Measurements from ENCODE around the gene TRIM67. TPM values are rescaled to one million over a fixed set of nuclear protein-coding genes. Genes with fewer than 3 reads are reported as not detected.

The TRIM67 gene
- polyA plus RNA-seq, 1 donor from 2014 or later, result 8.0 TPM

- Histone ChIP-seq H3K9ac (ENCODE audit: low read length) (no peak overlapping the region), H3K4me3 (ENCODE audit: low read length) (no peak overlapping the region), H3K27ac (ENCODE audit: low read length) (no peak overlapping the region), H3K36me3 (ENCODE audit: insufficient read depth, low read length) (no peaks in the 10 kb centered on the region), H3K9me2 (ENCODE audit: insufficient read depth, low read length) (no peaks in the 10 kb centered on the region), H3K27me3 (ENCODE audit: insufficient read depth, low read depth, low read length) (no peaks in the 10 kb centered on the region), H2AFZ (ENCODE audit: low read depth, low read length) (no peak overlapping the region), H3K9me3 (ENCODE audit: low read length) (no peaks in the 10 kb centered on the region), H3F3A (ENCODE audit: insufficient read depth, low read length, poor library complexity, severe bottlenecking) (no peaks in the 10 kb centered on the region), H4K20me1 (ENCODE audit: insufficient read depth) (no peaks in the 10 kb centered on the region), H3K79me2 (replicated peaks; ENCODE audit: insufficient read depth, low read length) (no peaks in the 10 kb centered on the region), H3K4me2 (ENCODE audit: low read length) (no peak overlapping the region)
- TF ChIP-seq MXI1 (conservative IDR thresholded peaks at IDR 0.05; ENCODE audit: poor library complexity, severe bottlenecking) (no peak), CTCF (IDR thresholded peaks at IDR 0.05; ENCODE audit: poor library complexity, severe bottlenecking) (no peak), RAD21 (conservative IDR thresholded peaks at IDR 0.05) (no peak), EZH2 (IDR thresholded peaks at IDR 0.05; ENCODE audit: borderline replicate concordance, insufficient read depth, low read length, poor library complexity, severe bottlenecking) (no peak), SMC3 (conservative IDR thresholded peaks at IDR 0.05; ENCODE audit: poor library complexity) (no peak), EP300 (conservative IDR thresholded peaks at IDR 0.05; ENCODE audit: poor library complexity, severe bottlenecking) (no peak), REST (IDR thresholded peaks at IDR 0.05; ENCODE audit: borderline replicate concordance) (no peak), POLR2AphosphoS5 (IDR thresholded peaks at IDR 0.05) (no peak), TAF1 (IDR thresholded peaks at IDR 0.05; ENCODE audit: low read depth) (no peak)
Measured at GRCh38 chr1:231226156-231226555, 64.3 kb downstream of the TRIM67 start.

GRCh38 chr1:231231511-231231910 lies 69.7 kb downstream of the TRIM67 start:
- no peak overlapping the region for H3K27ac ChIP-seq (ENCODE audit: low read length)

More at GRCh38 chr1:231231511-231231910, 69.7 kb downstream of the TRIM67 start:
- no peaks in the 10 kb centered on the region for H3K9me3 ChIP-seq (ENCODE audit: low read length)
- TF ChIP-seq SMC3 (conservative IDR thresholded peaks at IDR 0.05; ENCODE audit: poor library complexity), result no peak
- no peak for TF ChIP-seq REST (IDR thresholded peaks at IDR 0.05; ENCODE audit: borderline replicate concordance)
- no peak for TF ChIP-seq MXI1 (conservative IDR thresholded peaks at IDR 0.05; ENCODE audit: poor library complexity, severe bottlenecking)
- no peak for TF ChIP-seq CTCF (IDR thresholded peaks at IDR 0.05; ENCODE audit: poor library complexity, severe bottlenecking)
- TF ChIP-seq RAD21 (conservative IDR thresholded peaks at IDR 0.05), result no peak
- H2AFZ ChIP-seq (ENCODE audit: low read depth, low read length), result no peak overlapping the region
- H3K9me2 ChIP-seq (ENCODE audit: insufficient read depth, low read length), result no peaks in the 10 kb centered on the region
- H3K79me2 ChIP-seq (replicated peaks; ENCODE audit: insufficient read depth, low read length), result no peaks in the 10 kb centered on the region
- no peaks in the 10 kb centered on the region for H3K27me3 ChIP-seq (ENCODE audit: insufficient read depth, low read depth, low read length)
- H3K4me2 ChIP-seq (ENCODE audit: low read length), result no peak overlapping the region
- H3K4me3 ChIP-seq (ENCODE audit: low read length), result no peak overlapping the region
- H3K9ac ChIP-seq (ENCODE audit: low read length), result no peak overlapping the region
- no peaks in the 10 kb centered on the region for H4K20me1 ChIP-seq (ENCODE audit: insufficient read depth)
- H3F3A ChIP-seq (ENCODE audit: insufficient read depth, low read length, poor library complexity, severe bottlenecking), result no peaks in the 10 kb centered on the region
- H3K36me3 ChIP-seq (ENCODE audit: insufficient read depth, low read length), result no peaks in the 10 kb centered on the region

Measured in neural cell (in vitro differentiated cells).